HUDEP-2 (cell line): ENCODE data around the gene CD2.

Experiments
- DNase-seq, 76 experiments: peaks; one replicate each; lab custom pipeline; 2025; ENCODE audit not compliant: unreplicated experiment in 76 of 76; lab: John Stamatoyannopoulos, UW

The CD2 gene

DNA sequence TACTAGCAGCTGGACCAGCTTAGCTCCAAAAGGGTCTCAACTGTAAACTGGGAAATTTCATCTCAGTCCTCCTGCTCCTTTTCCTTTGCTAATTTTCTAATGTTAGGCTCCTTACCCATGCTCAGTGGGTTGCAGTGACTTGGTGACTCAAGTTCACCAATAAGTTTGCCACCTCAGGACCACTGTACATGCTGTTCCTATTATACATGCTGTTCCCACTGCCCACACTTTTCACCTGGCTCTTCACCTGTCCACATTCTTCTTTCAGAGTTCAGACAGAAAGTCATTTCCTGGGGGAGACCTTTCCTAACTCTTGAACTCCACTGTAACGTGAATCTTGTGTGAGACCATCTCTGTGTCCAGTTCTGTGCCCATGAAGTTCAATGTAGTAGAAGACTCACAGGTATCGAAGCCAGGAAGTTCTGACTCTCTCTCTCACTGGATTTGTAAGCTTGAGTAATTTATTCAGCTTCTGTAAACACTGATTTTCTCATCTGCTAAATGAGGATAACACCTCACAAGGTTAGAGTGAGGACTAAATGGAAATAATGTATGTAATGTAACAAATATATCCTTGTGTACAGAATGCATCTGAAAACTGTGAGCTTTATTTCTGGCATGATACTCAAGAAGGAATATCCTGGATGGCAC, 17.9 kb downstream of the CD2 start:
- DNase-seq, result no peak

DNA sequence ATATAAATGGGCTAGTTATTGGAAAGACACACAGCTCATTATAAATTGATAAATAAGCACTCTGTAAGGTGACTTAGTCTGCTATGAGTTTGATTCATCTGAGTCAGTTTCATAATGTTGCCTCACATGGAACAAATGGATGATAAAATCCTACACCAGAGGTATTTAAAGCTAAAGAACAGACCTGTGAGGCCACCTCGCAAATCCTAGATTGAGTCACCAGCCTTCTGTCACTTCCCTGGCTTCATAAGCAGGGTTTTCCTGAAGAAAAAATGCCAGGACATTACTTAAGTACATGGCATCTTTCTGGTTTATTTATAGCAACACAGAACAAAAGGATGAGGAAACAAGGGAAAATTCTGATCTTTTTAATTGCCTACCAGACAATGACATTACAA, 18.4 kb downstream of the CD2 start:
- DNase-seq, result no peak

GRCh38 chr1:116775116-116775752, 21.0 kb downstream of the CD2 start:
- DNase-seq, result no peak

GRCh38 chr1:116777831-116778830, 23.9 kb downstream of the CD2 start:
- DNase-seq, result no peak

DNA sequence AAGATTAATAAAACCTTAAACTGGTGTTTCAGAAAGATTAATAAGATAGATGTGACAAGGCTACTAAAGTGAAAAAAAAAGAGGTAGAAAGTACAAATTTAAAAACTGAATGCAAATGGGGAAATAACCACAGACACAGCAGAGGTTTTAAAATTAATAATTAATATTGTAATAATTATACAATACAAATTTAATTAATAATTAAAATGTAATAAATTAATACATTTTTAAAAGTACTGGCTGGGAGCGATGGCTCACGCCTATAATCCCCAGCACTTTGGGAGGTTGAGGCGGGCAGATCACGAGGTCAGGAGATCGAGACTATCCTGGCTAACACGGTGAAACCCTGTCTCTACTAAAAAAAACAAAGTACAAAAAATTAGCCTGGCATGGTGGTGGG, 26.8 kb downstream of the CD2 start:
- DNase-seq, result no peak

GRCh38 chr1:116785006-116785405, 30.8 kb downstream of the CD2 start:
- no peak for DNase-seq

GRCh38 chr1:116786049-116786448, 31.8 kb downstream of the CD2 start:
- no peak for DNase-seq

DNA sequence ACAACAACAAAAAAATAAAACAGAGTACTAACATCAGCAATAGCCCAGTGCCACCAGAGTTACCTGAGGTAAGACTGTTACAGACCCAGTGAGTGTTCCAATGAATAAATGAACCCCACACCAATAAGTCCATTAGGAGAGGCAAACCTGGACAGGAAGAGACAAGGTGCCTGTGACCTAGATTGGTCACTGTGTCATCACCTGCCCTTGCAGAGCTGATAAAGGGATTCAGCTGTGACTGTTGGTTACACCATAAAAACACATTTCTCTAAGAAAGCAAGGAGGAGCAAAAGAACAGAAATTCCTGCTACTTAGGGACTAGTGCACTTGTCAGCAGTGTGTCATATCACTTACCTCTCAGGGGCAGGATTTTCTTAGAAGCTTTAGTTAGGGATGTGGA, 37.5 kb downstream of the CD2 start:
- DNase-seq, result no peak

DNA sequence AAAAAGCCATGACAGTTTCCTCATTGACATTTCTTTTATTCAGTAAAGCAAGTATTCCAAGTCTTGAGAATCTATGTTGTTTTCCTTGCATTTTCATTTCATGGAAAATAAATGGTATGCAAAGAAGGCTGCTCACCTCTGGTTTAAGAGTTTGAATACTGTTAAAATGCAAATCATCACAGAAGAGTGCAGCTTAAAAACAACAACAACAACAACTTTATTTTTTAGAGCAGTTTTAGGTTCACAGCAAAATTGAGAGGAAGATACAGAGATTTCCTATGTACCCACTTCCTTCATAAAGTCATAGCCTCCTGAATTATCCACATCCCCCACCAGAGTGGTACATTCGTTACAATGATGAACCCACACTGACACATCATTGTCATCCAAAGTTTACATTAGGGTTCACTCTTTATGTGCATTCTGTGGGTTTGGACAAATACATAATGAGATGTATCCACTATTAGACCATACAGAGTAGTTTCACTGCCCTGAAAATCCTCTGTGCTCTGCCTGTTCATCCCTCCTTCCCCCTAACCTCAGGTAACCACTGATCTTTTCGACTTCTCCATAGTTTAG, 39.2 kb downstream of the CD2 start:
- DNase-seq, result no peak

DNA sequence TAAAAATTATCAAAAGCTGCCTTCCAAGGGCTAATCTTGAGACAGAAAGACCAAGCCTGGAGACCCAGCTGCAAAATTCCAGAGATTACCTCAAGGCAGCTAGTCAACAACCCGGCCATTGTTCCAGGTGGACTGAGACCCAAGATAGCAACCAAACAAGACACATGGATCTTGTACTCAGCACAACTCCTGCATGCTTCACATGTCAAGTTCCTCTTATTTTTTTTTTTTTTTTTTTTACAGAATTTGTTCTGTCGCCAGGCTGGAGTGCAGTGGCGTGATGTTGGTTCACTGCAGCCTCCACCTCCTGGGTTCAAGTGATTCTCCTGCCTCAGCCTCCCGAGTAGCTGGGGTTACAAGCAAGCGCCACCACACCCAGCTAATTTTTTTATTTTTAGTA, 40.1 kb downstream of the CD2 start:
- DNase-seq, result no peak

DNA sequence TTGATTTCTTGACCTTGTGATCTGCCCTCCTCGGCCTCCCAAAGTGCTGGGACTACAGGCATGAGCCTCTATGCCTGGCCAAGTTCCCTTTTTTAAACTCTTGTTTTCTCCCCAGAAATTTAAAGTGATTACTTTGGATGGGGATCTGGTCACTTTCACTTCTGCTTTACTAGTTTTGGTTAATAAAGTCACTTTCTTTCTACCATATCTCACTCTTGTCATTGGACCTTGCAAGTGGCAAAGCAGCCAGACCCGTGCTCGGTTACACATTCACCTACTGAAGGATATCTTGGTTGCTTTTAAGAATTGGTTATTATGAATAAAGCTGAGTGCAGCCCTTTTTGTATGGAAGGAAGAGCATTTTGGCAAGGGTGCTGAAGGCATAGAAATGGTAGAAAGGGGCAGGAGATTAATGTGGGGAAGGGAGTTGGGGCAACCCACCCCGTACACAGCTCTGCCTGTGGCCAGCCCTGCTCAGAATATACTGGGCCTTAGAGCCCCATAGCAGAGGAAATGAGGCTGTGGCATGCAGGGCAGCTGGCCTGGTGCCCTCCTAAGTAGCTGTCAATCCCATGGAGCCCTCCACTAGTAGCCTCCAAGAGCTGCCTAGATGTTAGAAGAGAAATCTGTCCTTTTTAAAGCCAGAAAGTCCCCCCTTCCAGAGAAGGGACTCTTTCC, 40.7 kb downstream of the CD2 start:
- no peak for DNase-seq

GRCh38 chr1:116795482-116795829, 41.2 kb downstream of the CD2 start:
- DNase-seq, result no peak

- no peak for DNase-seq
Observed at GRCh38 chr1:116804736-116805135, 50.5 kb downstream of the CD2 start.

DNA sequence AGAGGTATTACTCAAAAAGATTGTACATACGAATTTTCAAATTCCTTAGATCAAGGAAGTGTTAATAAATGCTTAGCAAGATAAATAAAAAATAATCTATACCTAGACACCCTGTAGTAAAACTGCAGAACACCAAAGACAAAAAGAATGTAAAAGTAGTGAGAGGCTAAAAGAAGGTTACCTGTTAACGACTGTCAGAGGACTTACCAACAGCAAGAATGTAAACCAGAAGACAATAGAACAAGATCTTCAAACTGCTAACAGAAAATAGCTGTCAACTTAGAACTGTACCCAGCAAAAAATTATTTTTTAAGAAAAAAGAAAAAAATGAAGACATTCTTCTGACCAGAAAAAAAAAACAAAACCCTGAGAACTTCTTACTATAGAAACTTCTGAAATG, 51.2 kb downstream of the CD2 start:
- no peak for DNase-seq

DNA sequence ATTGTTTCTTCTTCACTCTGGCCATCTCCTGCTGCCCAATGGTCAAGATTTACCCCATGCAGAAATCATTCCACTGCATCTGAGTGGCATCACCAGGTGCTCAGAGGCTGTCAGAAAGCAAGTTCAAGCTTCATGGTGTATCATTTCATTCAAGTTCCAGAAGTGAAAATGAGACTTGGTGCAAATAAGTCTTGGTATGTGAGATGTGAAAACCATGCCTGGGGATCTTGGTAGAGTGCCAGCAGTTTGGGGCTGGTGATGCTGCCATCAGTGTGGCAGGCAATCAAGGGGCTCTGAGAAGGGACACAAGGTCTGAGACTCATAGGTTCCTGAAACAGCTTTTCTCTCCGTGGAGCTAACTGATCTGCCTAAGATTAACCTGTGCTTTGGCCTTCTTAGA, 52.0 kb downstream of the CD2 start:
- no peak for DNase-seq

DNA sequence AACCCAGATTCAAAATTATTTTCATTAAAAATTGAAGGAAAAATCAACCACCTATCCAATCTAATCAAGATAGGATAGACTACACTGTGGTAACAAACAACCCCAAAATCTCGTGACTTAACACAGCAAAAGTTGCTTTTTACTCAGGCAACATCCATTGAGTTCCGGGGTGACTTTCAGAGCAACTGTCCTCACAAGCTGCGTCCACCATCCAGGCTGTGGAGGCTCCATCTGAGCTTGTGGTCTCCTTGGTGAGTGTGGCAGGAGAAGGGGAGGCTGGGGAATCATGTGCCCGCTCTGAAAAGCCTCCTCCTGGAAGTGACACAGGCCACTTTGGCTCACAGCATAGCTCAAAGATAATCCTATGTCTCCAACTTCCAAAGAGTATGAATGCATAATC, 52.4 kb downstream of the CD2 start:
- no peak for DNase-seq

DNA sequence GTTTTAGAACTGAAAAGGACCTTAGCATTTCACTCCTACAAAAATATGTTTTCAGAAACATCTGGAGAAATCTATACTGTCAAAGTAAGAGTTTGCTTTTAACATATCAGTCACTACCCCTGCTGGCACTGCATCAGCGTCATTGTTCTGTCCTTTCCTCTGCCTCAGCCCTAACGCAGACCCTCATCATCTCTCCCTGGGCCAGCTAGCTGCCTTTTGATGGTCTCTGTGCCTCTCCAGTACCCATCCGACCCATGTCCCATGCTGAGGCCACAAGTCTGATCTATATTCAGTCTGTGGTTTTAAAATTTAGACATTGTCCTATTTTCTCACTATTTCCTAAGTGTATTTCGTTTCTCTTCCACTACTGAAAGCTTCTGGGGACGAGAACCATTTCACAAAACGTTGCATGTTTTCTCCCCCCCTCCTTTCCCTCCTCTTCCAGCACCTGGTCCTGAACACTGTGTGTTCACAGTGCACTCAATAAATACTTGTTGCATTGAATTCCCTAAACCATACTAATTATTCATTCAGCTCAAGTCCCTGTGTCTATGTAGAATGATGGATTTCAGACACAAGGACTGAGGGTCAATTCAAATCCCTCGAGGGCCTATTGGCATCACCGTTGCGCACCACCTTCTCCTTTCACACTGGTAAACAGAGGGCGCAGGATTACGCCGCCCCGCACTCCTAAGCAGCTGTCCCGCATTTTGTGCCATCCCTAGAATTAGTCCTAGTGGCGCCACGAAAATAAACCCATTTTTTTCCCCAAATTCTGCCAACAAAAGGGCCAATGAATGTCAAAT, 53.4 kb downstream of the CD2 start:
- DNase-seq, result no peak

DNA sequence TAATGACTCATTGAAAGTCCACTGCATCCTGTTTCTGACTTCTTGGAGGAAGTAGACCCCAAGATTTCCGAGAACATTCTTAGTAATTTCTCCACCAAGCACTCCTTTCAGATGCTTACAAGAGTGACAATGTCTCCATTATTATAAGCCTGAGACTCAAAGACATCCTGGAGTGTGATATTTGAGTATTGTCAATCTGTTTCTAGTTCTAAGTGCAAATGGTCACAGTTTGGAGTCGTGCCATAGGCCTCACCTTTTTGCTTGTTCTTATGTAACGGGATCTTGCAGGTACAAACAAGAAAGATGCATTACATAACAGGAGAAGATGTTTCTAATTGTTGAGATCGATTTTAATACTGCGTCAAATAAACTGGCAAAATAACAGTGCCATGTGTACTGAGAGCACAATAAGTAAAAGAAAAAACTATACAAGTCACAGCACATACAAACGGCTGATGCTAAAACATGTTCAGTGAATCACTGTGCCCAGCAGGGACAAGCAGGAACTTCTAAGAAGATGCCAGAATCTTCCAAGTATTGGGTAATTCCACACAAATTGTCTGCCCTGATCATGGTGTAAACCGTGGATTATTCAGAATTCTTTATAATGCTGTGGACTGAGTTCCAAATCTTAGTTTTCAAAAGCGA, 54.1 kb downstream of the CD2 start:
- DNase-seq, result no peak

DNA sequence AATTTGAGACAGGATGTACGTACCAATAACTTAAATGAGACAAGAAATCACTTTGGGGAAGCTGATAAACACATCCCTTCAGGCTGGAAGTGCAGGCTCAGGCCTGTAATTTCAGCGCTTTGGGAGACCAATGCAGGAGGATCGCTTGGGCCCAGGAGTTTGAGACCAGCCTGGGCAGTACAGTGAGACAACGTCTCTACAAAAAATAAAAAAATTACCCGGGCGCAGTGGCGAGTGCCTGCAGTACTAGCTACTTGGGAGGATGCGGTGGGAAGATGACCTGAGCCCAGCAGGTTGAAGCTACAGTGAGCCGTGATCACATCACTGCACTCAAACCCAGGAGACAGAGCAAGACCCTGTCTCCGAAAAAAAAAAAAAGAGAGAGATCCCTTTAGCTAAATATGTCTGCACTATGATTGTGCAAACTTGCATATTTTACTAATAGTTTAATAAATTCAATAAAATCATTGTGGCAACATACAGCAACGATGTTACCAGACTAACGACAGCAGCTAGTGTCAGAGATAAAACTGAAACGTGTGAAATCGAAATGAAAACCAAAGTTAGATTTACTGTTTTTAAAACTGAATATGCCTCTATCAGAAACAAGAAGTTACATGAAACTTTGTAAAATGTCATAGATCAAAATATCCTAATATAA, 54.7 kb downstream of the CD2 start:
- DNase-seq, result no peak
